GM21367 (cell line): Measurements from ENCODE around the gene WASHC3.
"Not testable (repeated sequence)": the region's sequence is repeated elsewhere in the genome, so short reads cannot be mapped to it uniquely, and the experiment has no call there.

Experiments used
- ATAC-seq: cut with Tn5 transposase; IDR thresholded peaks from one replicate; pipeline ENCODE4 v1.9.1; 2021; ENCODE audit not compliant: unreplicated experiment

Gene WASHC3

GRCh38 chr12:102061560-102062418 lies at the start of gene WASHC3:
TSS of gene WASHC3 (minus strand) at chr12:102061991. CDS start at chr12:102061962, 29 bp downstream.
- peak; percentile 95 for ATAC-seq

GRCh38 chr12:102110782-102111181 lies 49.0 kb upstream of the WASHC3 start:
- ATAC-seq, result no peak

GRCh38 chr12:102107970-102108369 lies 46.2 kb upstream of the WASHC3 start:
- no peak for ATAC-seq

GRCh38 chr12:102106905-102107304 lies 45.1 kb upstream of the WASHC3 start:
- ATAC-seq, result no peak

- ATAC-seq, result no peak
These were observed 35.1 kb upstream of the WASHC3 start for GRCh38 chr12:102096855-102097254.

GRCh38 chr12:102095677-102096263 lies 34.0 kb upstream of the WASHC3 start:
- ATAC-seq, result no peak

- no peak for ATAC-seq
These were observed 31.5 kb upstream of the WASHC3 start for GRCh38 chr12:102093319-102093718.

GRCh38 chr12:102089228-102089835 lies 27.5 kb upstream of the WASHC3 start:
- not testable (repeated sequence) for ATAC-seq

- no peak for ATAC-seq
These were observed 19.1 kb upstream of the WASHC3 start for GRCh38 chr12:102080842-102081241.

GRCh38 chr12:102072092-102072491 lies 10.3 kb upstream of the WASHC3 start:
- not testable (repeated sequence) for ATAC-seq

GRCh38 chr12:102069707-102070106 lies 7.9 kb upstream of the WASHC3 start:
- no peak for ATAC-seq

- ATAC-seq, result no peak
These were observed 5.9 kb upstream of the WASHC3 start for GRCh38 chr12:102067574-102068258.

- ATAC-seq, result no peak
These were observed 2.7 kb upstream of the WASHC3 start for GRCh38 chr12:102064476-102064875.

GRCh38 chr12:102063069-102063468 lies 1.3 kb upstream of the WASHC3 start:
- no peak for ATAC-seq

GRCh38 chr12:102062419-102062806 lies 622 bp upstream of the WASHC3 start:
- no peak for ATAC-seq

- ATAC-seq, result peak; percentile 19
These were observed 663 bp downstream of the WASHC3 start for GRCh38 chr12:102061096-102061559.

- ATAC-seq, result no peak
These were observed 2.4 kb downstream of the WASHC3 start for GRCh38 chr12:102059343-102059742.

GRCh38 chr12:102054345-102054744 lies 7.4 kb downstream of the WASHC3 start:
- ATAC-seq, result no peak

- ATAC-seq, result no peak
These were observed 8.8 kb downstream of the WASHC3 start for GRCh38 chr12:102053062-102053349.

- no peak for ATAC-seq
These were observed 9.4 kb downstream of the WASHC3 start for GRCh38 chr12:102052192-102053061.
